ENCODE results near the gene IRGC.

IRGC gene

GRCh38 chr19:43726736-43727592 is 11.1 kb downstream of the IRGC start:
- Histone ChIP-seq H3K4me3 (ENCODE audit: low read depth, low read length) (no peak overlapping the region), H3K27ac (ENCODE audit: low read depth, low read length) (no peak overlapping the region), H3K9me3 (ENCODE audit: control insufficient read depth, insufficient read depth, low read length) (no peaks in the 10 kb centered on the region), H3K36me3 (ENCODE audit: control insufficient read depth, insufficient read depth, low read length) (peaks cover 24% of the 10 kb centered on the region), H3K9ac (ENCODE audit: low read depth, low read length) (no peak overlapping the region), H3K27me3 (ENCODE audit: control insufficient read depth, insufficient read depth, low read length) (no peaks in the 10 kb centered on the region), H3K4me1 (ENCODE audit: control insufficient read depth, insufficient read depth, low read length) (no peaks in the 10 kb centered on the region)

GRCh38 chr19:43727593-43727853 is 11.6 kb downstream of the IRGC start:
- no peaks in the 10 kb centered on the region for H3K9me3 ChIP-seq (ENCODE audit: control insufficient read depth, insufficient read depth, low read length)
- H3K9ac ChIP-seq (ENCODE audit: low read depth, low read length): no peak overlapping the region
- no peak overlapping the region for H3K4me3 ChIP-seq (ENCODE audit: low read depth, low read length)
- H3K27ac ChIP-seq (ENCODE audit: low read depth, low read length): no peak overlapping the region
- H3K4me1 ChIP-seq (ENCODE audit: control insufficient read depth, insufficient read depth, low read length): no peaks in the 10 kb centered on the region
- no peaks in the 10 kb centered on the region for H3K27me3 ChIP-seq (ENCODE audit: control insufficient read depth, insufficient read depth, low read length)
- H3K36me3 ChIP-seq (ENCODE audit: control insufficient read depth, insufficient read depth, low read length): peaks cover 30% of the 10 kb centered on the region

DNA sequence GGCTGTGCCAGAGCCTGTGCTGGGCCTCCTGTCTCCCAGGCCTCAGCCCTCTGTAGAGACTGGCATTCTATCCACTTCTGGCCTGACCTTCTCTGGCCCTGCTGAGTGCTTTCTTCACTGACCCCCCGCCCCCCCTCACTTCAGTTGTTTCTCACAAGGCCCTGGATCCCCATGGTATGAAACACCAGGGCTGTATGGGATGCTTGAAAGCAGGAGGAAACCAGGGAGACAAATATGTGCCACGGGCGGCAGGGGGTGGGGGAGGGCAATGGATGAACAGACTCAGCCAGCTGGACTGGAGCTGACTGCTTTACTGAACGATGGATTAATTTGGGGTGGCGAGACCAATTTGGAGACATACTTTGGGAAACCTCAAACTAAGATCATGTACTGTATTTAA is 14.0 kb downstream of the IRGC start:
- Histone ChIP-seq H3K4me1 (ENCODE audit: control insufficient read depth, insufficient read depth, low read length) (no peaks in the 10 kb centered on the region), H3K4me3 (ENCODE audit: low read depth, low read length) (no peak overlapping the region), H3K27ac (ENCODE audit: low read depth, low read length) (no peak overlapping the region), H3K27me3 (ENCODE audit: control insufficient read depth, insufficient read depth, low read length) (no peaks in the 10 kb centered on the region), H3K36me3 (ENCODE audit: control insufficient read depth, insufficient read depth, low read length) (peaks cover 49% of the 10 kb centered on the region), H3K9ac (ENCODE audit: low read depth, low read length) (no peak overlapping the region), H3K9me3 (ENCODE audit: control insufficient read depth, insufficient read depth, low read length) (no peaks in the 10 kb centered on the region)

GRCh38 chr19:43731346-43731745 is 15.5 kb downstream of the IRGC start:
- H3K4me1 ChIP-seq (ENCODE audit: control insufficient read depth, insufficient read depth, low read length): no peaks in the 10 kb centered on the region
- H3K9me3 ChIP-seq (ENCODE audit: control insufficient read depth, insufficient read depth, low read length): no peaks in the 10 kb centered on the region
- H3K27me3 ChIP-seq (ENCODE audit: control insufficient read depth, insufficient read depth, low read length): no peaks in the 10 kb centered on the region
- peaks cover 52% of the 10 kb centered on the region for H3K36me3 ChIP-seq (ENCODE audit: control insufficient read depth, insufficient read depth, low read length)
- H3K4me3 ChIP-seq (ENCODE audit: low read depth, low read length): no peak overlapping the region
- H3K9ac ChIP-seq (ENCODE audit: low read depth, low read length): no peak overlapping the region
- H3K27ac ChIP-seq (ENCODE audit: low read depth, low read length): no peak overlapping the region

DNA sequence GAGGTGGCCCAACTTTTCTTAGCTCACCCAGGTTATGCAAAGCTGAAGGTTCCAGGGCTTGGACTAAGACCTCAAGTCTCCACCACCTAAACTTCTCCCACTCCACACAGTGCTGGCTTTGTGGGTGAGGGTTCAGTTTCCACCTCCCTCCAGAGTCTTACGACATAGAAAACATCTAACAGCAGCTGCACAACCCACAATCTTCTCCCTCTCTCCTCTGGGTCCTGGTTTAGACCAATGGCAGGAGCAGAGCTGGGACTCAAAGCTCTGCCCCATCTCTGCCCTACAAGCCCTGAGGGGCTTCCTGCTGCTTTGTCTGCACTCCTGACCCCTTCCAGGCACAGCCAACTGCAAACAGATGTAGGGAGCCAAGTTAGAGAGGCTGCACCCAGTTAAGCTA is 16.0 kb downstream of the IRGC start:
- H3K27me3 ChIP-seq (ENCODE audit: control insufficient read depth, insufficient read depth, low read length): no peaks in the 10 kb centered on the region
- no peak overlapping the region for H3K9ac ChIP-seq (ENCODE audit: low read depth, low read length)
- no peak overlapping the region for H3K4me3 ChIP-seq (ENCODE audit: low read depth, low read length)
- no peaks in the 10 kb centered on the region for H3K4me1 ChIP-seq (ENCODE audit: control insufficient read depth, insufficient read depth, low read length)
- peaks cover 57% of the 10 kb centered on the region for H3K36me3 ChIP-seq (ENCODE audit: control insufficient read depth, insufficient read depth, low read length)
- H3K27ac ChIP-seq (ENCODE audit: low read depth, low read length): no peak overlapping the region
- no peaks in the 10 kb centered on the region for H3K9me3 ChIP-seq (ENCODE audit: control insufficient read depth, insufficient read depth, low read length)

GRCh38 chr19:43735013-43735412 is 19.1 kb downstream of the IRGC start:
- Histone ChIP-seq H3K27ac (ENCODE audit: low read depth, low read length) (no peak overlapping the region), H3K9me3 (ENCODE audit: control insufficient read depth, insufficient read depth, low read length) (no peaks in the 10 kb centered on the region), H3K9ac (ENCODE audit: low read depth, low read length) (no peak overlapping the region), H3K36me3 (ENCODE audit: control insufficient read depth, insufficient read depth, low read length) (peaks cover 75% of the 10 kb centered on the region), H3K27me3 (ENCODE audit: control insufficient read depth, insufficient read depth, low read length) (no peaks in the 10 kb centered on the region), H3K4me1 (ENCODE audit: control insufficient read depth, insufficient read depth, low read length) (0 out of 2 replicates have a peak, but pooled peaks cover 4% of the 10 kb centered on the region), H3K4me3 (ENCODE audit: low read depth, low read length) (no peak overlapping the region)

DNA sequence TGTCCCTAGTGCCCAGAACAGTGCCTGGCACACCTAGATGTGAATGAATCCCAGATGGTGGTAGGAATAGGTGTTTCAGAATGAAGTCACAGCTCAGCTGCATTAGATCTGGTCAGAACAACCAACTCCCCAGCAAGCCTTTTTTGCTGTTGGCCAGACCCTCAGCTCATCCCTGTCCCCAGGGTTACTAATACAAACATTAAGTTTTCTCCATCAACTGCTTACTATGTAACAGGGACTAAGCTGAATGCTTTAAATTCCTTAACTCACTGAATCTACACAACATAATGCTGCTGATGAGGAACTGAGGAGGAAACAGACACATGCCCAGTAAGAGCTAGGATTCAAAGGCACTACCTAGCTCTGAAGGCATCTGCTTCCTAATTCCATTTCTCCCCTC is 20.1 kb downstream of the IRGC start:
- Histone ChIP-seq H3K36me3 (ENCODE audit: control insufficient read depth, insufficient read depth, low read length) (peaks cover 81% of the 10 kb centered on the region), H3K27ac (ENCODE audit: low read depth, low read length) (no peak overlapping the region), H3K9ac (ENCODE audit: low read depth, low read length) (no peak overlapping the region), H3K4me1 (ENCODE audit: control insufficient read depth, insufficient read depth, low read length) (0 out of 2 replicates have a peak, but pooled peaks cover 4% of the 10 kb centered on the region), H3K9me3 (ENCODE audit: control insufficient read depth, insufficient read depth, low read length) (no peaks in the 10 kb centered on the region), H3K4me3 (ENCODE audit: low read depth, low read length) (no peak overlapping the region), H3K27me3 (ENCODE audit: control insufficient read depth, insufficient read depth, low read length) (no peaks in the 10 kb centered on the region)

GRCh38 chr19:43738780-43739211 is 22.9 kb downstream of the IRGC start:
- Histone ChIP-seq H3K27ac (ENCODE audit: low read depth, low read length) (no peak overlapping the region), H3K9ac (ENCODE audit: low read depth, low read length) (no peak overlapping the region), H3K27me3 (ENCODE audit: control insufficient read depth, insufficient read depth, low read length) (no peaks in the 10 kb centered on the region), H3K36me3 (ENCODE audit: control insufficient read depth, insufficient read depth, low read length) (peaks cover 78% of the 10 kb centered on the region), H3K4me1 (ENCODE audit: control insufficient read depth, insufficient read depth, low read length) (0 out of 2 replicates have a peak, but pooled peaks cover 4% of the 10 kb centered on the region), H3K4me3 (ENCODE audit: low read depth, low read length) (no peak overlapping the region), H3K9me3 (ENCODE audit: control insufficient read depth, insufficient read depth, low read length) (no peaks in the 10 kb centered on the region)

DNA sequence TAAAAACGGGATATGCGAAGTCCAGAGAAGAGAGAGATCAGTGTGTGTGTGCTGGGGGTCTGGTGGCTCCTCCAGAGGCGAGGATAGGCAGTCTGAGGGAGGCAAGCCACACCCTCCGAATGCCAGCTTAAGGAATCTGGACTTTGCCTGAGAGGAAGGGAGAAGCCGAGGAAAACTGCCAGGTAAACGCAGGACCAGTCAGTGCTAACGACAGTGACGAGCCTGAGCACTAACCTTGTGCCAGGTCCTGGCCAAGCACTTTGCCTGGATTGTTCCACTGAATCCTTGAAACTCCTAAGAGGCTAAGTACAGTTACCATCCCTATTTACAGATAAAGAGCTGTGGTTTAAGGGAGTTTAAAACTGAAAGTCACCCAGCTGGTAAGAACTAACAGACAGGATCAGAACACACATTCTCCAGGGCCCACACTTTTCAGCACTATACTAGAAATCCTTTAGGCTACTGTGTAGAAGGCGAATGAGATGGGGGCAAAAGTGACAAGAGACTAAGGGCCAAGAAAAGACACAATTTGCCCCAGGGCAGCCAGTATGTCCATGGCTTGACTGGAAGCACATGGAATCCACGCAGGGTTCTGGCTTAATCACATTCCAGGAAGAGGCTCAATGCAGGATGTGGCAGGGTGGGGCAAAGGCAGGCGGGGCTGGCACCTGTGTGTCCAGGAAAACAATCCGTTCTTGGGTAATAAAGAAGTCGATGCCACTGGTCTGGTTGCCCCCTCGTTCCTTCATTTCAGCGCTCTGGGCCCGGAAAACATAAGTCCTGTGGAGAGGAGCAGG is 23.8 kb downstream of the IRGC start:
- no peaks in the 10 kb centered on the region for H3K27me3 ChIP-seq (ENCODE audit: control insufficient read depth, insufficient read depth, low read length)
- H3K4me1 ChIP-seq (ENCODE audit: control insufficient read depth, insufficient read depth, low read length): 0 out of 2 replicates have a peak, but pooled peaks cover 4% of the 10 kb centered on the region
- no peaks in the 10 kb centered on the region for H3K9me3 ChIP-seq (ENCODE audit: control insufficient read depth, insufficient read depth, low read length)
- H3K4me3 ChIP-seq (ENCODE audit: low read depth, low read length): no peak overlapping the region
- no peak overlapping the region for H3K9ac ChIP-seq (ENCODE audit: low read depth, low read length)
- H3K27ac ChIP-seq (ENCODE audit: low read depth, low read length): no peak overlapping the region
- peaks cover 80% of the 10 kb centered on the region for H3K36me3 ChIP-seq (ENCODE audit: control insufficient read depth, insufficient read depth, low read length)

DNA sequence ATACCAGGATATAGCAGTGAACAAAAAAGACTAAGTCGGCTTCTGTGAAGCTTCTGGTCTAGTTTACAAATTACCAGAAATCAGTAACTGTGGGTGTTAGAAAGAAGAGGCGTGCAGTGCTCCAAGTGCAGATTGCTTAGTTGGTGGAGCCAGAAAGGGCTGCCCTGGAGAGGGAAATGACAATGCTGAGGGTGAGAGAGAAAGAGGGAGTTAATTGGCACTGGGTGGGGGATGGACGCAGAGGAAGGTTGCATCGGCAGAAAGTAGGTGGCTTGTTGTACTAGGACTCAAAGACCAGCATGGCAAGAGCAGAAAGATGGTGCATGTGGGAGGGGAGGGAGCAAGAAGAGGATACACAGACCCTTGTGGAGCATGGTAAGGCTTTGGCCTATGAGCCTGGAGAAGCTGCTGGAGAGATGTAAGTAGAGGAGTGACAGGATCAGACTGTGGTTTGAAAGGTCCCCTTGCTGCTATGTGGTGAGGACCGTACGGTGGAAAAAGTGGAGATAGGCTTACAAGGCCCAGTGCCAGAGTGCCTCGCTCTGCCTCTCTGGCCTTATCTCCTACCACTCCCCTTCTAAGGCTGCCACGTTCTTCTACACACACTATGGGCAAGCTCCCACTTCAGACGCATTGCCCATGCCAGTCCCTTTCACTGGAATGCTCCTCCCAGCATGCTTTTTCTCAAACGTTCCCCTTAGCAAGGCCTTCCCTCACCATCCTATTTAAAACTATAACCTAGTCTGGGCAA is 25.4 kb downstream of the IRGC start:
- no peak overlapping the region for H3K4me3 ChIP-seq (ENCODE audit: low read depth, low read length)
- peaks cover 87% of the 10 kb centered on the region for H3K36me3 ChIP-seq (ENCODE audit: control insufficient read depth, insufficient read depth, low read length)
- H3K27ac ChIP-seq (ENCODE audit: low read depth, low read length): no peak overlapping the region
- no peaks in the 10 kb centered on the region for H3K27me3 ChIP-seq (ENCODE audit: control insufficient read depth, insufficient read depth, low read length)
- H3K9me3 ChIP-seq (ENCODE audit: control insufficient read depth, insufficient read depth, low read length): no peaks in the 10 kb centered on the region
- 0 out of 2 replicates have a peak, but pooled peaks cover 4% of the 10 kb centered on the region for H3K4me1 ChIP-seq (ENCODE audit: control insufficient read depth, insufficient read depth, low read length)
- H3K9ac ChIP-seq (ENCODE audit: low read depth, low read length): no peak overlapping the region
